Testis (tissue), 3 donors: ENCODE results near the gene ZNRF3. TPM values are rescaled to one million over a fixed set of nuclear protein-coding genes. Genes with fewer than 3 reads are reported as not detected.
A peak's percentile ranks its signal among the peaks of the same experiment; 100 is the strongest.

Experiments used
- DNase-seq: peaks from one replicate; pipeline ENCODE4 v3.0.0-alpha.2; 2019
- H3K27ac ChIP-seq, 2 donors: fragments of 200-600 bp; sonication (generic); one replicate each; pipeline ENCODE4 v1.5.1; 2019
- H3K27me3 ChIP-seq: fragments of 200-600 bp; sonication (generic); one replicate; pipeline ENCODE4 v1.5.1; 2019
- H3K36me3 ChIP-seq: fragments of 200-600 bp; sonication (generic); one replicate; pipeline ENCODE4 v1.5.1; 2017; ENCODE audit warnings: low read depth; ENCODE audit errors: missing control alignments
- H3K4me1 ChIP-seq: fragments of 200-600 bp; sonication (generic); one replicate; pipeline ENCODE4 v1.5.1; 2019
- H3K4me3 ChIP-seq, 2 donors: fragments of 200-600 bp; sonication (generic); one replicate each; pipeline ENCODE4 v1.5.1; 2017 to 2019
- H3K9me3 ChIP-seq: fragments of 200-600 bp; sonication (generic); one replicate; pipeline ENCODE4 v1.5.1; 2017
- CTCF ChIP-seq, 3 experiments: fragments of 450-650 bp in 2 of 3; fragments of 200-600 bp in 1 of 3; sonication (generic) in 1 of 3; IDR thresholded peaks; one replicate each; pipeline ENCODE4 v1.5.1; 2016 to 2019; ENCODE audit warnings: antibody characterized with exemption in 3 of 3, mild to moderate bottlenecking in 2 of 3, moderate library complexity in 1 of 3
- POLR2A ChIP-seq: fragments of 450-650 bp; IDR thresholded peaks from one replicate; pipeline ENCODE4 v1.6.1; 2017; ENCODE audit warnings: antibody characterized with exemption, mild to moderate bottlenecking, moderate library complexity
- WGBS, 2 donors: methylation state at CpG; one replicate each; pipeline ENCODE4 v1.1.5; 2018; 5-methylcytosine and 5-hydroxymethylcytosine counted together
- intact Hi-C: fragments of 100-400 bp; cut with DNase I; formaldehyde crosslinking; loops from one replicate; pipeline ENCODE4 v1.15.1; 2023; ENCODE audit warnings: low total_unique reads
- polyA plus RNA-seq: library from polyadenylated mRNA; stranded (reverse); fragments of 350-450 nt; fragmentation: Illumina TruSeq; extraction: RNeasy Lipid Tissue Mini Kit (QIAGEN cat#74804); gene quantifications from one replicate; pipeline ENCODE4 v1.2.3, GENCODE V29; 2014; ENCODE audit warnings: low read depth, low replicate concordance; ENCODE audit not compliant: insufficient read depth
- total RNA-seq, 2 donors: library from RNA; depleted of rRNA; stranded (reverse); fragments of >200 nt; gene quantifications; one replicate each; pipeline ENCODE4 v1.2.3, GENCODE V29; 2016

The ZNRF3 gene
- total and polyA plus RNA-seq, 3 donors from 2014 or later, result 13.9 to 44.5 (median 32.2) TPM

- H3K4me3 ChIP-seq, result no peak overlapping the region
- WGBS, 2 donors, result 65 to 71% methylated on average over 1 of the region's 1 CpG
- intact Hi-C loops, result no loop called here
- peaks cover 32% of the 10 kb centered on the region for H3K4me1 ChIP-seq
- H3K9me3 ChIP-seq, result no peaks in the 10 kb centered on the region
- no peak for DNase-seq
- H3K27ac ChIP-seq, result no peak overlapping the region
- no peaks in the 10 kb centered on the region for H3K27me3 ChIP-seq
- TF ChIP-seq POLR2A (no peak), CTCF (IDR thresholded peaks at IDR 0.05) (no peak)
- no peaks in the 10 kb centered on the region for H3K36me3 ChIP-seq
These were observed 73.1 kb downstream of the ZNRF3 start for GRCh38 chr22:28956506-28956905.

GRCh38 chr22:28958611-28959010 is 75.2 kb downstream of the ZNRF3 start:
- Histone ChIP-seq H3K27me3 (no peaks in the 10 kb centered on the region), H3K27ac (peak overlapping the region in 1 of 2 donors; percentile 61), H3K4me3 (no peak overlapping the region), H3K9me3 (no peaks in the 10 kb centered on the region), H3K4me1 (peaks cover 13% of the 10 kb centered on the region), H3K36me3 (no peaks in the 10 kb centered on the region)
- no peak for TF ChIP-seq CTCF (IDR thresholded peaks at IDR 0.05)
- no peak for TF ChIP-seq POLR2A
- intact Hi-C loops, result no loop called here
- no peak for DNase-seq
- 47 to 60% methylated on average over 5 of the region's 5 CpGs for whole genome bisulfite sequencing, 2 donors

GRCh38 chr22:28962042-28962554 is 78.7 kb downstream of the ZNRF3 start:
- no peaks in the 10 kb centered on the region for H3K36me3 ChIP-seq
- intact Hi-C loops, result no loop called here
- H3K9me3 ChIP-seq, result no peaks in the 10 kb centered on the region
- no peaks in the 10 kb centered on the region for H3K27me3 ChIP-seq
- TF ChIP-seq POLR2A (no peak), CTCF (IDR thresholded peaks at IDR 0.05) (no peak)
- WGBS, 2 donors, result 90 to 92% methylated on average over 3 of the region's 3 CpGs
- no peak overlapping the region for H3K4me3 ChIP-seq
- no peak overlapping the region for H3K27ac ChIP-seq
- peaks cover 13% of the 10 kb centered on the region for H3K4me1 ChIP-seq
- DNase-seq, result no peak

- Histone ChIP-seq H3K27me3 (no peaks in the 10 kb centered on the region), H3K9me3 (no peaks in the 10 kb centered on the region), H3K4me1 (peaks cover 8% of the 10 kb centered on the region), H3K4me3 (no peak overlapping the region), H3K36me3 (no peaks in the 10 kb centered on the region), H3K27ac (no peak overlapping the region)
- TF ChIP-seq CTCF (IDR thresholded peaks at IDR 0.05) (no peak), POLR2A (no peak)
- 74 to 80% methylated on average over 2 of the region's 2 CpGs for WGBS, 2 donors
- no peak for DNase-seq
- intact Hi-C loops, result no loop called here
These were observed 80.0 kb downstream of the ZNRF3 start for GRCh38 chr22:28963362-28963761.

GRCh38 chr22:28967163-28967665 is 83.8 kb downstream of the ZNRF3 start:
- 93 to 99% methylated on average over 6 of the region's 6 CpGs for WGBS, 2 donors
- TF ChIP-seq POLR2A, result no peak
- TF ChIP-seq CTCF (IDR thresholded peaks at IDR 0.05), result no peak
- Histone ChIP-seq H3K9me3 (no peaks in the 10 kb centered on the region), H3K27ac (no peak overlapping the region), H3K4me1 (peaks cover 8% of the 10 kb centered on the region), H3K4me3 (no peak overlapping the region), H3K27me3 (no peaks in the 10 kb centered on the region), H3K36me3 (no peaks in the 10 kb centered on the region)
- intact Hi-C loops, result no loop called here
- DNase-seq, result no peak
